Large intestine (tissue), 3 donors: ENCODE data around the gene SCYL1. TPM values are rescaled to one million over a fixed set of nuclear protein-coding genes. Genes with fewer than 3 reads are reported as not detected.
A peak's percentile ranks its signal among the peaks of the same experiment; 100 is the strongest.

Source experiments
- DNase-seq, 2 donors: peaks; one replicate each; pipeline versions ENCODE4 v3.0.0 to v3.0.0-alpha.2; 2013
- H3K27ac ChIP-seq: one replicate; pipeline ENCODE4 v1.5.1; 2013; ENCODE audit warnings: low read length
- H3K27me3 ChIP-seq: 2 replicates; pipeline ENCODE4 v1.6.1; 2013; ENCODE audit warnings: low read length; ENCODE audit not compliant: control insufficient read depth, insufficient read depth
- H3K36me3 ChIP-seq: 2 replicates; pipeline ENCODE4 v1.6.1; 2013; ENCODE audit warnings: low read length; ENCODE audit not compliant: control insufficient read depth, insufficient read depth
- H3K4me1 ChIP-seq: one replicate; pipeline ENCODE4 v1.6.1; 2013; ENCODE audit warnings: low read length; ENCODE audit not compliant: control insufficient read depth, insufficient read depth
- H3K4me3 ChIP-seq: one replicate; pipeline ENCODE4 v1.5.1; 2013; ENCODE audit warnings: low read length
- H3K9me3 ChIP-seq: one replicate; pipeline ENCODE4 v1.6.1; 2013; ENCODE audit warnings: mild to moderate bottlenecking, low read depth, low read length, moderate library complexity; ENCODE audit not compliant: control insufficient read depth
- WGBS: methylation state at CpG from one replicate; pipeline ENCODE4 v1.1.5; 2013; ENCODE audit warnings: low lambda C conversion rate; ENCODE audit not compliant: insufficient coverage; 5-methylcytosine and 5-hydroxymethylcytosine counted together
- polyA plus RNA-seq: library from polyadenylated mRNA; unstranded; fragments of 120-200 nt; gene quantifications from one replicate; pipeline ENCODE4 v1.2.1, GENCODE V29; 2013

Gene SCYL1
- polyA plus RNA-seq, 1 donor, result 50.7 TPM

DNA sequence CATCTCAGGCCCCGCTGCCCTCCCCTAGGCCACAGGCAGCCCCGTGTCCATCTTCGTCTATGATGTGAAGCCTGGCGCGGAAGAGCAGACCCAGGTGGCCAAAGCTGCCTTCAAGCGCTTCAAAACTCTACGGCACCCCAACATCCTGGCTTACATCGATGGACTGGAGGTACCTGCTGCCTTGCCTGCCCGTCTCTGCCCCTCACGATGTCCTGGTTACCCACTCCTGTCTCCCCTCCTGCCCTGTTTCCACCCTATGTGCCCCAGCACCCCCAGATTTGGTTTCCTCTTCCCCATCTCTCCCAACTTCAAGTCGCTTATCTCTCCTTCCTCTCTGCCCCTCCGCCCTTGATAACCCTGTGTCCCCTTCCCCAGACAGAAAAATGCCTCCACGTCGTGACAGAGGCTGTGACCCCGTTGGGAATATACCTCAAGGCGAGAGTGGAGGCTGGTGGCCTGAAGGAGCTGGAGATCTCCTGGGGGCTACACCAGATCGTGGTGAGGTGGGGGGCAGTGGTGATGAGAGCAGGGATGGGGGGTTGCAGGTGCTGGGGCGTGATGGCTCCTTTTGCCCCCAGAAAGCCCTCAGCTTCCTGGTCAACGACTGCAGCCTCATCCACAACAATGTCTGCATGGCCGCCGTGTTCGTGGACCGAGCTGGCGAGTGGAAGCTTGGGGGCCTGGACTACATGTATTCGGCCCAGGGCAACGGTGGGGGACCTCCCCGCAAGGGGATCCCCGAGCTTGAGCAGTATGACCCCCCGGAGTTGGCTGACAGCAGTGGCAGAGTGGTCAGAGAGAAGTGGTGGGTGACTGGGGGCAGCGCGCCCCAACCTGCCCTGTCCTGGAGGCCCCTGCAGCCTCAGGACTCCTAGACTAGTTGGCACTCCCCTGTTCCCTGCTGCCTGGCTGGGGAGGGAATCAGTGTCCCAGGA lies 930 bp downstream of the SCYL1 start:
- Histone ChIP-seq H3K4me1 (peaks cover 28% of the 10 kb centered on the region), H3K36me3 (peaks cover 35% of the 10 kb centered on the region), H3K4me3 (peak overlapping the region; percentile 50), H3K9me3 (no peaks in the 10 kb centered on the region), H3K27ac (no peak overlapping the region), H3K27me3 (no peaks in the 10 kb centered on the region)
- DNase-seq, result no peak
- 20% methylated on average over 1 of the region's 31 CpGs for WGBS

DNA sequence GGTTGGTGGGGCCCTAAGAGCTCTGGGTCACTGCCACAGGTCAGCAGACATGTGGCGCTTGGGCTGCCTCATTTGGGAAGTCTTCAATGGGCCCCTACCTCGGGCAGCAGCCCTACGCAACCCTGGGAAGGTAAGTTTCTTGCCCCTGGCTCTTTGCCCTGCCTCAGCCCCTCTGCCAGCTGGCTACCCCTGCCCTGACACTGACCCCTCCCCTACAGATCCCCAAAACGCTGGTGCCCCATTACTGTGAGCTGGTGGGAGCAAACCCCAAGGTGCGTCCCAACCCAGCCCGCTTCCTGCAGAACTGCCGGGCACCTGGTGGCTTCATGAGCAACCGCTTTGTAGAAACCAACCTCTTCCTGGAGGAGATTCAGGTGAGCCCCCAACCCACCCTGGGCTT lies 1.9 kb downstream of the SCYL1 start:
- no peak for DNase-seq

GRCh38 chr11:65528819-65529350 lies 4.0 kb downstream of the SCYL1 start:
- WGBS, result no CpG with 5 or more reads among the region's 12 CpGs
- no peak overlapping the region for H3K27ac ChIP-seq
- H3K27me3 ChIP-seq, result no peaks in the 10 kb centered on the region
- H3K4me1 ChIP-seq, result peaks cover 15% of the 10 kb centered on the region
- no peaks in the 10 kb centered on the region for H3K9me3 ChIP-seq
- no peak overlapping the region for H3K4me3 ChIP-seq
- no peak for DNase-seq
- H3K36me3 ChIP-seq, result peaks cover 61% of the 10 kb centered on the region

More for the DNA sequence above, 1.9 kb downstream of the SCYL1 start:
- no CpG with 5 or more reads among the region's 8 CpGs for WGBS
- no peaks in the 10 kb centered on the region for H3K27me3 ChIP-seq
- H3K9me3 ChIP-seq, result no peaks in the 10 kb centered on the region
- H3K4me1 ChIP-seq, result peaks cover 28% of the 10 kb centered on the region
- H3K4me3 ChIP-seq, result no peak overlapping the region
- H3K36me3 ChIP-seq, result peaks cover 44% of the 10 kb centered on the region
- no peak overlapping the region for H3K27ac ChIP-seq

GRCh38 chr11:65529475-65530156 lies 4.7 kb downstream of the SCYL1 start:
- Histone ChIP-seq H3K9me3 (no peaks in the 10 kb centered on the region), H3K4me3 (no peak overlapping the region), H3K36me3 (peaks cover 64% of the 10 kb centered on the region), H3K27ac (no peak overlapping the region), H3K4me1 (peaks cover 8% of the 10 kb centered on the region), H3K27me3 (no peaks in the 10 kb centered on the region)
- WGBS, result no CpG with 5 or more reads among the region's 10 CpGs
- no peak for DNase-seq

DNA sequence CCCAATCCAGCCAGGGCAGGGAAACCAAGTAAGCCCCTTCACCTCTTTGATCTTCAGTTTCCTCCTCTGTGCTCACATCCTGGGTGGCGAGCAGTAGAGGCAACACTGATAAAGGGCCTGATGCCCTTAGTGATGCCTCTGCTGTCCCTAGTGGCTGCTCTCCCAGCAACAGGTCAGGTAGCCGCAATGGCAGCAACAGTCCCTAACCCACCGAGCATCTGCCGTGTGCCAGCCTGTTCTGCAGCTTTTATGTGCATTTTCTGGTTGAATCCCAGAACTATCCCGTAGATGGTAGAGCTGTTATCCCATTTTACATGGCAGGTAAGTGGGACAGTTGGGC lies 5.2 kb downstream of the SCYL1 start:
- no CpG with 5 or more reads among the region's 5 CpGs for WGBS
- H3K36me3 ChIP-seq, result peaks cover 69% of the 10 kb centered on the region
- no peak for DNase-seq

DNA sequence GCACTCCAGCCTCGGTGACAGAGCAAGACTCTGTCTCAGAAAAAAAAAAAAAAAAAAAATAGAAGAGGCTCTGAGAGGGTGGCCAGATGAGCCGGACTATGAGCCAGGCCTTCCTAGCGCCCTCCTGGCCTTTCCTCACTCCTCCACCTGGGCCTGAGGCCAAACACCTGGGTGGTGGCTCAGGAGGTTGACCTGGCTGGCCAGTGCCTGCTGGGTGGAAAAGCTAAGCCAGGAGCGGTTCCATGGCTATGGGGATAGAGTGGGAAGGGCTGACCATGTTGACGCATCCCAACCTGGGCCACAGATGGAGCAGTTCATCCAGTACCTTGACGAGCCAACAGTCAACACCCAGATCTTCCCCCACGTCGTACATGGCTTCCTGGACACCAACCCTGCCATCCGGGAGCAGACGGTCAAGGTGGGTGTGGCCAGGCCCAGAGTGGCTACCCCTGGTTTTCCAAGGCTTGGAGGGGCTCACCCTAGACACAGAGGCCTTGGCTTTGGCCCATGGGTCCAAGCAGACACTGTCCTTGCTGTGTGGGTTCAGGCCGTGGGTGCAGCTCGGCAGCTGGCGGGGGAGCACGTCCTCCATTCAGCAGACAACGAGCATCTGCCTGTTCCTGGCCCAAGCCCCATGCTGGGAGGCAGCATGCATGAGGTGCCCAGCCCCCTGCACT lies 7.6 kb downstream of the SCYL1 start:
- WGBS, result no CpG with 5 or more reads among the region's 15 CpGs
- Histone ChIP-seq H3K27me3 (no peaks in the 10 kb centered on the region), H3K27ac (no peak overlapping the region), H3K36me3 (peaks cover 83% of the 10 kb centered on the region), H3K9me3 (no peaks in the 10 kb centered on the region), H3K4me1 (no peaks in the 10 kb centered on the region), H3K4me3 (no peak overlapping the region)
- DNase-seq, result no peak

More for the DNA sequence above, 5.2 kb downstream of the SCYL1 start:
- H3K4me1 ChIP-seq, result peaks cover 8% of the 10 kb centered on the region
- no peaks in the 10 kb centered on the region for H3K27me3 ChIP-seq
- H3K9me3 ChIP-seq, result no peaks in the 10 kb centered on the region
- no peak overlapping the region for H3K27ac ChIP-seq
- H3K4me3 ChIP-seq, result no peak overlapping the region

GRCh38 chr11:65535102-65535501 lies 10.2 kb downstream of the SCYL1 start:
- no peaks in the 10 kb centered on the region for H3K27me3 ChIP-seq
- H3K4me1 ChIP-seq, result no peaks in the 10 kb centered on the region
- H3K9me3 ChIP-seq, result peaks cover 11% of the 10 kb centered on the region
- no peak overlapping the region for H3K4me3 ChIP-seq
- no CpG with 5 or more reads among the region's 9 CpGs for WGBS
- no peak for DNase-seq
- H3K27ac ChIP-seq, result no peak overlapping the region
- peaks cover 80% of the 10 kb centered on the region for H3K36me3 ChIP-seq

DNA sequence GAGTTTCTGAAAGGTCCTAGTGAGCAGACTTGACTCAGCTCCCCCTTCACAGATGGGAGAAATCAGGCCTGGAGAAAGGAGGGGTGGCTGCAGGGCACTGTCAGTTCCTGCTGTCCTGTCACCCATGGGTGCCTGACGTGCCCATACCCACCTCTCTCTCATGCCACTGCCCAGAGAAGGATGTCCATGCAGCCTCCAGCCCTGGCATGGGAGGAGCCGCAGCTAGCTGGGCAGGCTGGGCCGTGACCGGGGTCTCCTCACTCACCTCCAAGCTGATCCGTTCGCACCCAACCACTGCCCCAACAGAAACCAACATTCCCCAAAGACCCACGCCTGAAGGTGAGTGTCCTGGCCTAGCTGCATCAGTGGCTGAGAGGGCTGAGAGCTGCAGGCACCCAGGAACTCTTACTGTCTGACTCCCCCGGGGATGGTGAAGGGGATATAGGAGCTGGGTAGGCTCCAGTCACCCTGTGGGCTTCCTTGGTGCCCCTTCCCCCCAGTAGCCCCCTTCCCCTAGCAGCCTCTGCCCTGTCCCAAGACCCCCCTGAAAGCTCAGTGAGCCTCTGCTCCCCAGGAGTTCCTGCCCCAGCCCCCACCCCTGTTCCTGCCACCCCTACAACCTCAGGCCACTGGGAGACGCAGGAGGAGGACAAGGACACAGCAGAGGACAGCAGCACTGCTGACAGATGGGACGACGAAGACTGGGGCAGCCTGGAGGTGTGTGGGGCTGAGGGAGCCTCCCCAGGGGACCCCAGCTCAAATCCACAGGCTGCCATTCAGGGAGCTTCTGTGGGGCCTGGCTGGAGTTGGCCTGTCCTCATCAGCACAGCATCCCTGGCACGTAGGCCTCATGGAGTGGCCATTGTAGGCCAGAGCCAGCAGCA lies 11.8 kb downstream of the SCYL1 start:
- H3K4me3 ChIP-seq, result no peak overlapping the region
- peaks cover 8% of the 10 kb centered on the region for H3K4me1 ChIP-seq
- H3K27me3 ChIP-seq, result no peaks in the 10 kb centered on the region
- DNase-seq, result no peak
- WGBS, result no CpG with 5 or more reads among the region's 12 CpGs
- peaks cover 14% of the 10 kb centered on the region for H3K9me3 ChIP-seq
- no peak overlapping the region for H3K27ac ChIP-seq
- H3K36me3 ChIP-seq, result peaks cover 66% of the 10 kb centered on the region

- Histone ChIP-seq H3K9me3 (peaks cover 14% of the 10 kb centered on the region), H3K4me3 (no peak overlapping the region), H3K4me1 (peaks cover 9% of the 10 kb centered on the region), H3K27ac (no peak overlapping the region), H3K36me3 (peaks cover 63% of the 10 kb centered on the region), H3K27me3 (no peaks in the 10 kb centered on the region)
- no CpG with 5 or more reads among the region's 2 CpGs for WGBS
- DNase-seq, result no peak
These were observed 12.4 kb downstream of the SCYL1 start for GRCh38 chr11:65537296-65537597.
